Measurements from ENCODE around the gene THSD7B. TPM values are rescaled to one million over a fixed set of nuclear protein-coding genes. Genes with fewer than 3 reads are reported as not detected.

THSD7B gene
- total RNA-seq, 1 donor from 2014 or later, result 0.14 TPM

DNA sequence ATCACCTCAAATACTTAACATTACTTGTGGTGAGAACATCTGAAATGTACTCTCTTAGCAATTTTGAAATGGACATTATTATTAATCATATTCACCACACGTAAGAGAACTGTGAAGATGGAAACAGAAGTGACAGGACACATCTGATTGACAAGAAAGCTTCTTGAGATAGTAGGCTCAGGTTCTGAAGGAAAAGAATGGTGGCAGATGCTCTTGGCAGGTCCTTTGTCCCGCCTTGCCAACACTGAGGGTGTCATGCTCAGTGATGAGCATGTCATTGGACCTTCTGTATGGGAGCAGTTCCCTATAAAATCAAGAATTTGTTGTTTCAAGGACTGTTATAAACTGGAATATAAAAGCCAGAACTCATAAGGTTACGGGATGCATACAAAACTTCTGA, 428.1 kb downstream of the THSD7B start:
- DNase-seq, result no peak
- H3K27me3 ChIP-seq, result no peaks in the 10 kb centered on the region
- H3K9me3 ChIP-seq, result no peaks in the 10 kb centered on the region
- TF ChIP-seq, protein P1, sequence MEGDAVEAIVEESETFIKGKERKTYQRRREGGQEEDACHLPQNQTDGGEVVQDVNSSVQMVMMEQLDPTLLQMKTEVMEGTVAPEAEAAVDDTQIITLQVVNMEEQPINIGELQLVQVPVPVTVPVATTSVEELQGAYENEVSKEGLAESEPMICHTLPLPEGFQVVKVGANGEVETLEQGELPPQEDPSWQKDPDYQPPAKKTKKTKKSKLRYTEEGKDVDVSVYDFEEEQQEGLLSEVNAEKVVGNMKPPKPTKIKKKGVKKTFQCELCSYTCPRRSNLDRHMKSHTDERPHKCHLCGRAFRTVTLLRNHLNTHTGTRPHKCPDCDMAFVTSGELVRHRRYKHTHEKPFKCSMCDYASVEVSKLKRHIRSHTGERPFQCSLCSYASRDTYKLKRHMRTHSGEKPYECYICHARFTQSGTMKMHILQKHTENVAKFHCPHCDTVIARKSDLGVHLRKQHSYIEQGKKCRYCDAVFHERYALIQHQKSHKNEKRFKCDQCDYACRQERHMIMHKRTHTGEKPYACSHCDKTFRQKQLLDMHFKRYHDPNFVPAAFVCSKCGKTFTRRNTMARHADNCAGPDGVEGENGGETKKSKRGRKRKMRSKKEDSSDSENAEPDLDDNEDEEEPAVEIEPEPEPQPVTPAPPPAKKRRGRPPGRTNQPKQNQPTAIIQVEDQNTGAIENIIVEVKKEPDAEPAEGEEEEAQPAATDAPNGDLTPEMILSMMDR (IDR thresholded peaks at IDR 0.05), result no peak
- no peak for ATAC-seq
- H3K4me3 ChIP-seq, result no peak overlapping the region
- H3K36me3 ChIP-seq, result no peaks in the 10 kb centered on the region
- intact Hi-C loops (cut with DNase I), result no loop called here
- H3K4me1 ChIP-seq, result no peaks in the 10 kb centered on the region
- no peak overlapping the region for H3K27ac ChIP-seq

DNA sequence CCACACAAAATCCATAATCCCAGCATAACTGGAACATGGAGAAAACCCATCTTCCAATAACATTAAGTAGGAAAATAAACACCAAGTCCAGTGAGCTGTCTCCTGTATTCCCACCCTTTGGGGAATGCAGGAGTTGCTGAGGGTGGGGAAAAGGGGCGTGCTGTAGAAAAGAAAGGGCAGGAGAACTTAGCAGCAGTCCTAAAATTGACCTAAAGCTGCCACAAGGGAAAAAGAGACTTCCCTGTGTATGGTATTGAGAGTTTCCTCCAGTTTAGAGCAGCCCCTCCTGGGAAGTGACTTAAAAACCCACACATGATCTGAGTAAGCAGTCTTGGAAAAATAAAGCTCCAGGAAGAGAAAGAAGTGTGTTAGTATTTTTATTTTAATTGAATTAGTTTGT, 428.8 kb downstream of the THSD7B start:
- intact Hi-C loops (cut with DNase I), result no loop called here
- Histone ChIP-seq H3K4me1 (no peaks in the 10 kb centered on the region), H3K9me3 (no peaks in the 10 kb centered on the region), H3K27ac (no peak overlapping the region), H3K27me3 (no peaks in the 10 kb centered on the region), H3K36me3 (no peaks in the 10 kb centered on the region), H3K4me3 (no peak overlapping the region)
- DNase-seq, result no peak
- ATAC-seq, result no peak
- TF ChIP-seq, protein P1 (IDR thresholded peaks at IDR 0.05), result no peak

DNA sequence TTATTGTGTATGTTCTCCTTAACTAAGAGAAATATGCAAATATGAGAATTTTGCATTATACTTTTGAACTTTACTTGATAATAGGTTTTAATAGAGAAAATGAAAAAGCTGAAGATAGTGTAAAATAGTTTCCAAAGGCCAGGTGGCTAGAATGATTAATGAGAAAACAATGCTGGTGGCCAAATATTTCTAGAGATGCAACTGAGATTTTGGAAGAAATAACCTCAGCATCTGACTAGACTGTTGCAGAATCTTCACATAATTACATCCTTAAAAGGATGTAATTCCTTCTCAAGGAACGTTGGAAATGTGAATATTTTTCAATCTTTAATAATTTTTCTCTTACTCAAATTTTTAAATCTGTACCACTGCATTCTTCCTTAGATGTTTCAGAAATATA, 434.4 kb downstream of the THSD7B start:
- ATAC-seq (no peak), DNase-seq (no peak)
- Histone ChIP-seq H3K4me3 (no peak overlapping the region), H3K36me3 (no peaks in the 10 kb centered on the region), H3K27ac (no peak overlapping the region), H3K9me3 (no peaks in the 10 kb centered on the region), H3K4me1 (no peaks in the 10 kb centered on the region), H3K27me3 (no peaks in the 10 kb centered on the region)
- TF ChIP-seq, protein P1 (IDR thresholded peaks at IDR 0.05), result no peak
- intact Hi-C loops (cut with DNase I), result no loop called here

DNA sequence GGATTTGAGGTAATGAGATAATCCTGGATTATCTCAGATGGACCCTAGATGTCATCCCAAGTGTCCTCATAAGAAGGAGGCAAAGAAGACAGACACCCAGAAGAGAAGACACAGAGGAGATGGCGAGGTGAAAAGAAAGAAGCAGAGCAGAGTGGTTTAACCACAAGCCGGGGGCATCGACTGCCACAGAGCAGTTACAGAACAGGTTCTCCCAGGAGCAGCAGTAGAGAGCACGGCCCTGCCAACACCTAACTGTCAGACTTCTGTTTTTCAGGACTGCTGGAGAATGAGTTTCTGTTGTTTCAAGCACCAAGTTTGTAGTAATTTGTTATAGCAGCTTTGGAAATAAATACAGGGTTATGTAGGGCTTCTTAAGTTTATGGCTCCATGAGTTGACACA, 437.0 kb downstream of the THSD7B start:
- H3K27me3 ChIP-seq, result no peaks in the 10 kb centered on the region
- TF ChIP-seq, protein P1 (IDR thresholded peaks at IDR 0.05), result no peak
- no peaks in the 10 kb centered on the region for H3K9me3 ChIP-seq
- ATAC-seq, result no peak
- H3K4me3 ChIP-seq, result no peak overlapping the region
- no peak overlapping the region for H3K27ac ChIP-seq
- no peak for DNase-seq
- intact Hi-C loops (cut with DNase I), result no loop called here
- no peaks in the 10 kb centered on the region for H3K4me1 ChIP-seq
- no peaks in the 10 kb centered on the region for H3K36me3 ChIP-seq

DNA sequence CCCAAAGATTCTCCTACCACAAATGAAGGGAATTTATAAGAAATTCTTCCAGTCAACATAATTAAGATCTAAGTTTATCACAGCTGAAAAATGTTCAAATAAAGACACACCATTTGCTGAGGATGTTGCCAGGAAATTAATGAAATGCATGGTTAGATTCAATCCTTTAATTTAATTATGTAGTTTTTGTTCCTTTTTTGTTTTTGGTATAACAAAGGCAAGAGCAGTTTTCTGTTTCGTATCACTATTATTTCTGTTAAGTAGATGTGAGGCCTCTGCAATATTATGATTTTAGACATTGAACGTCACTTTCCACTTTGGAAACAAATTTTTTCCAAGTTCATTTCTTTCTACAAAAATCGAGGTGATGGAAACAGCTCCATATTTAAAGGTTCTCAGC, 440.0 kb downstream of the THSD7B start:
- intact Hi-C loops (cut with DNase I), result no loop called here
- Histone ChIP-seq H3K4me3 (no peak overlapping the region), H3K4me1 (no peaks in the 10 kb centered on the region), H3K36me3 (no peaks in the 10 kb centered on the region), H3K27ac (no peak overlapping the region), H3K9me3 (no peaks in the 10 kb centered on the region), H3K27me3 (no peaks in the 10 kb centered on the region)
- ATAC-seq, result no peak
- no peak for DNase-seq
- TF ChIP-seq, protein P1 (IDR thresholded peaks at IDR 0.05), result no peak

DNA sequence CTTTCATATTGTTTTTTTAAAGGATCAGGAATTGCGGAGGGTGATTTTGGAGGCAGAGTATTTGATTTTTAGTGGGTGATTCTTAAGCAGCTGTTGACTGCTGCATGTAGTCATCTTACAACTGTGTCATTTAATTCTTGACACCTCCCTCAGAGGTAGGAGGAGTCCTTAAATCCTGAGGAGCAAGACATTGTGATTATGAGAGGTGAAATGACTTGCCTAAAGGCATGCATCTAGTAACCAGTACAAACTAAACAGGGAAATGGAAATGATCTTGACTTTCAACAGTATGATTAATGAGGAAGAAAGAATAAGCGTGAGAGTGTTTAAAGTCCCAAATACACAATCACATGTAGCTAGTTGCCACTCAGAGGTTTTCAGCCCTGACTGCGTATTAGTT, 440.7 kb downstream of the THSD7B start:
- intact Hi-C loops (cut with DNase I), result no loop called here
- DNase-seq (no peak), ATAC-seq (no peak)
- Histone ChIP-seq H3K27ac (no peak overlapping the region), H3K36me3 (no peaks in the 10 kb centered on the region), H3K4me1 (no peaks in the 10 kb centered on the region), H3K4me3 (no peak overlapping the region), H3K27me3 (no peaks in the 10 kb centered on the region), H3K9me3 (no peaks in the 10 kb centered on the region)
- TF ChIP-seq, protein P1 (IDR thresholded peaks at IDR 0.05), result no peak

Data from upper lobe of right lung (tissue), 1 donor.